Measurements from ENCODE around the gene TSPAN1.

TSPAN1 gene

GRCh38 chr1:46158312-46159281 is 16.3 kb upstream of the TSPAN1 start:
- no peak for DNase-seq (ENCODE audit: low read depth)
- no peak overlapping the region for H3K4me3 ChIP-seq (ENCODE audit: low read depth, low read length)
- no peak for TF ChIP-seq CTCF (IDR thresholded peaks at IDR 0.05; ENCODE audit: insufficient read depth, low read depth, low read length, missing control alignments)

GRCh38 chr1:46159516-46159915 is 15.4 kb upstream of the TSPAN1 start:
- no peak for TF ChIP-seq CTCF (IDR thresholded peaks at IDR 0.05; ENCODE audit: insufficient read depth, low read depth, low read length, missing control alignments)
- no peak overlapping the region for H3K4me3 ChIP-seq (ENCODE audit: low read depth, low read length)
- DNase-seq (ENCODE audit: low read depth), result peak; percentile 72

GRCh38 chr1:46160212-46160611 is 14.7 kb upstream of the TSPAN1 start:
- TF ChIP-seq CTCF (IDR thresholded peaks at IDR 0.05; ENCODE audit: insufficient read depth, low read depth, low read length, missing control alignments), result no peak
- H3K4me3 ChIP-seq (ENCODE audit: low read depth, low read length), result no peak overlapping the region
- peak; percentile 43 for DNase-seq (ENCODE audit: low read depth)

- no peak for TF ChIP-seq CTCF (IDR thresholded peaks at IDR 0.05; ENCODE audit: insufficient read depth, low read depth, low read length, missing control alignments)
- peak; percentile 80 for DNase-seq (ENCODE audit: low read depth)
- peak overlapping the region; percentile 64 for H3K4me3 ChIP-seq (ENCODE audit: low read depth, low read length)
Observed at GRCh38 chr1:46166521-46167462, 8.1 kb upstream of the TSPAN1 start.

- no peak overlapping the region for H3K4me3 ChIP-seq (ENCODE audit: low read depth, low read length)
- DNase-seq (ENCODE audit: low read depth), result no peak
- no peak for TF ChIP-seq CTCF (IDR thresholded peaks at IDR 0.05; ENCODE audit: insufficient read depth, low read depth, low read length, missing control alignments)
Observed at GRCh38 chr1:46168477-46168876, 6.4 kb upstream of the TSPAN1 start.

- TF ChIP-seq CTCF (IDR thresholded peaks at IDR 0.05; ENCODE audit: insufficient read depth, low read depth, low read length, missing control alignments), result no peak
- no peak for DNase-seq (ENCODE audit: low read depth)
- no peak overlapping the region for H3K4me3 ChIP-seq (ENCODE audit: low read depth, low read length)
Observed at GRCh38 chr1:46169811-46170454, 5.0 kb upstream of the TSPAN1 start.

Data from GM12865 (cell line).